Epithelial cell of proximal tubule (primary cell): ENCODE data around the gene DOCK9. TPM values are rescaled to one million over a fixed set of nuclear protein-coding genes. Genes with fewer than 3 reads are reported as not detected.

Experiments
- DNase-seq: peaks from one replicate; pipeline ENCODE4 v3.0.0-alpha.2; 2011; ENCODE audit warnings: low read depth
- H3K4me3 ChIP-seq: 2 replicates; pipeline ENCODE4 v1.5.1; 2011; ENCODE audit warnings: low read depth, mild to moderate bottlenecking, low read length
- CTCF ChIP-seq: conservative IDR thresholded peaks from 2 replicates; pipeline ENCODE4 v1.5.1; 2012; ENCODE audit warnings: low read depth, mild to moderate bottlenecking, low read length
- total RNA-seq: library from RNA; depleted of rRNA; stranded (reverse); fragments of >200 nt; gene quantifications from 2 replicates; pipeline ENCODE4 v1.2.3, GENCODE V29; 2015

The DOCK9 gene
- total RNA-seq, 1 donor from 2014 or later = 37.6 TPM

GRCh38 chr13:98823442-98823841, 154.4 kb downstream of the DOCK9 start:
- no peak for TF ChIP-seq CTCF
- no peak overlapping the region for H3K4me3 ChIP-seq
- no peak for DNase-seq

GRCh38 chr13:98822225-98822606, 155.6 kb downstream of the DOCK9 start:
- H3K4me3 ChIP-seq = no peak overlapping the region
- DNase-seq = no peak
- no peak for TF ChIP-seq CTCF

GRCh38 chr13:98821372-98822224, 156.3 kb downstream of the DOCK9 start:
- TF ChIP-seq CTCF = no peak
- no peak overlapping the region for H3K4me3 ChIP-seq
- no peak for DNase-seq

- H3K4me3 ChIP-seq = no peak overlapping the region
- DNase-seq = no peak
- TF ChIP-seq CTCF = no peak
These were observed 157.0 kb downstream of the DOCK9 start for GRCh38 chr13:98820744-98821371.

GRCh38 chr13:98820300-98820699, 157.6 kb downstream of the DOCK9 start:
- no peak for TF ChIP-seq CTCF
- H3K4me3 ChIP-seq = no peak overlapping the region
- DNase-seq = no peak

- no peak overlapping the region for H3K4me3 ChIP-seq
- DNase-seq = no peak
- TF ChIP-seq CTCF = no peak
These were observed 158.4 kb downstream of the DOCK9 start for GRCh38 chr13:98819382-98820010.
